Epithelial cell of esophagus (primary cell): ENCODE measurements around the gene CHRNG.

ENCODE experiments used
- DNase-seq: peaks from one replicate; pipeline ENCODE4 v3.0.0; 2010; ENCODE audit warnings: low read depth
- H3K4me3 ChIP-seq: 2 replicates; pipeline ENCODE4 v1.5.1; 2011; ENCODE audit warnings: mild to moderate bottlenecking, low read length, control low read depth
- TF ChIP-seq, protein P1 (sequence below): IDR thresholded peaks from 2 replicates; pipeline ENCODE4 v1.5.1; 2011; ENCODE audit warnings: low read depth, mild to moderate bottlenecking, low read length, control low read depth, inconsistent platforms; ENCODE audit not compliant: insufficient read depth; ENCODE audit errors: missing control alignments

CHRNG gene

DNA sequence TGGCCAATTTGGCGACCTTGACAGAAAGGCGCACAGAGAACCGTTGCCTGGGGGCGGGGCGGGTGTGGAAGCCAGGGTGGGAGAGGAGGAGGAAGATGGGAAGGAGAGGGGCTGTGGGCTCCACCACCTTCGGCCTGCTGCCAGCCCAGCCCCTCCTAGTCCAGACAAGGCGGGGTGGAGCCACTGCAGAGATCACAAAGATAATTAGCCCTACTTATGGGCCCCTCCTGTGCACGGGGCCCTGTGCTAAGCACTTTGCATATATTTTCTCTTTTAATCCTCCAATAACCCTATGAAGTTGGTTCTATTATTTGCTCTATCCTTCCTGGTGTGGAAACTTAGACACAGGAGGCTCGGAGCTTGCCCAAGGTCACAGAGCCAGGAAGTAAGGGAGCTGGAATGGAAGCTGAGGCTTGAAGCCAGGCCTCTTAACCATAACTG, 38.1 kb upstream of the CHRNG start:
- TF ChIP-seq, protein P1, sequence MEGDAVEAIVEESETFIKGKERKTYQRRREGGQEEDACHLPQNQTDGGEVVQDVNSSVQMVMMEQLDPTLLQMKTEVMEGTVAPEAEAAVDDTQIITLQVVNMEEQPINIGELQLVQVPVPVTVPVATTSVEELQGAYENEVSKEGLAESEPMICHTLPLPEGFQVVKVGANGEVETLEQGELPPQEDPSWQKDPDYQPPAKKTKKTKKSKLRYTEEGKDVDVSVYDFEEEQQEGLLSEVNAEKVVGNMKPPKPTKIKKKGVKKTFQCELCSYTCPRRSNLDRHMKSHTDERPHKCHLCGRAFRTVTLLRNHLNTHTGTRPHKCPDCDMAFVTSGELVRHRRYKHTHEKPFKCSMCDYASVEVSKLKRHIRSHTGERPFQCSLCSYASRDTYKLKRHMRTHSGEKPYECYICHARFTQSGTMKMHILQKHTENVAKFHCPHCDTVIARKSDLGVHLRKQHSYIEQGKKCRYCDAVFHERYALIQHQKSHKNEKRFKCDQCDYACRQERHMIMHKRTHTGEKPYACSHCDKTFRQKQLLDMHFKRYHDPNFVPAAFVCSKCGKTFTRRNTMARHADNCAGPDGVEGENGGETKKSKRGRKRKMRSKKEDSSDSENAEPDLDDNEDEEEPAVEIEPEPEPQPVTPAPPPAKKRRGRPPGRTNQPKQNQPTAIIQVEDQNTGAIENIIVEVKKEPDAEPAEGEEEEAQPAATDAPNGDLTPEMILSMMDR, result no peak
- no peak overlapping the region for H3K4me3 ChIP-seq
- no peak for DNase-seq

DNA sequence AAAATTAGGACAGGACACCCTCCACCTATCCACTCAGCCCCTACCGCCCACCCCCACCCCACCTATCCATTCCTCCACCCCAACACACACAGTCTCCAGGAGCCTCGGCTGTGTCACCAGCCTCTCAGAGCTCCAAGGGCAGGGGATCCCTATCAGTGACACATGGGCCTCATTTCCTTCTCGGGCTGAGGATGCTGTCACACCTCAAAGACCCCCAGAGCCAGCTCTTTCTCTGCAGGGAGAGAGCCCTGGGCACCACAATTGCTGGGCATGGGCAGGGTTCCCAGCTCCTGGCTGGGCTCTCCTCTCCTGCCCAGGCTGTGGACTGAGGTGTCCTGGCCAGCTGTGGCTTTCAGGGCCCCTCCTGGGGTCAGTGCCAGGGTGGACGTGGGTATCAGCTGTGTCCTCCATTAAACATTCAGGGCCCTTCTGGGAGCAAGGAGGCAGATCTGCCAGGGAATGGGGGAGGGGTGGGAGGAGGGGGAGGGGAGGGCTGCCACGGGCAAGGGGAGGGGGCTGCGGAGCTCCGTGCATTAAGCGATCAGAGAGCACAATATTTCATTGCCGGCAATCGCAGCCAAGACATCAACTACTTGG, 37.6 kb upstream of the CHRNG start:
- no peak overlapping the region for H3K4me3 ChIP-seq
- TF ChIP-seq, protein P1, result no peak
- no peak for DNase-seq

DNA sequence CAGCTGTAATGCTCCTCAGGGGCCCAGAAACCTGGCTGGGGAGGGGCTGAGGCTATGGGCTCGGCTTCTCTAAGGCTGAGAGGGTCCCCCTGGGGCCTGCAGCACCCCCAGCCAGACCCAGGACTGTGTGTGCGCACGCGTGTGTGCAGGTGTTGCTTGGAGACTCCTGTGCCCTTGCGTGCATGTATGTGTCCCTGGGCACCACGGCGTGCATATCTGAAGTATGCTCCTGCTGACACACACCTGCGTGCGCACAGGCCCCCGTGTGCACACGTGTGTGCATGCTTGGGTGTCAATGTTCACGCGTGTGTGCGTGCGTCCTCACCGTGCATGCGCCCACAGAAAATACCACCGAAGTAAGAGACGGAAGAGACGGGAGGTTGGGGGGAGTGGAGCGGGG, 37.0 kb upstream of the CHRNG start:
- TF ChIP-seq, protein P1, result no peak
- H3K4me3 ChIP-seq, result no peak overlapping the region
- DNase-seq, result no peak

DNA sequence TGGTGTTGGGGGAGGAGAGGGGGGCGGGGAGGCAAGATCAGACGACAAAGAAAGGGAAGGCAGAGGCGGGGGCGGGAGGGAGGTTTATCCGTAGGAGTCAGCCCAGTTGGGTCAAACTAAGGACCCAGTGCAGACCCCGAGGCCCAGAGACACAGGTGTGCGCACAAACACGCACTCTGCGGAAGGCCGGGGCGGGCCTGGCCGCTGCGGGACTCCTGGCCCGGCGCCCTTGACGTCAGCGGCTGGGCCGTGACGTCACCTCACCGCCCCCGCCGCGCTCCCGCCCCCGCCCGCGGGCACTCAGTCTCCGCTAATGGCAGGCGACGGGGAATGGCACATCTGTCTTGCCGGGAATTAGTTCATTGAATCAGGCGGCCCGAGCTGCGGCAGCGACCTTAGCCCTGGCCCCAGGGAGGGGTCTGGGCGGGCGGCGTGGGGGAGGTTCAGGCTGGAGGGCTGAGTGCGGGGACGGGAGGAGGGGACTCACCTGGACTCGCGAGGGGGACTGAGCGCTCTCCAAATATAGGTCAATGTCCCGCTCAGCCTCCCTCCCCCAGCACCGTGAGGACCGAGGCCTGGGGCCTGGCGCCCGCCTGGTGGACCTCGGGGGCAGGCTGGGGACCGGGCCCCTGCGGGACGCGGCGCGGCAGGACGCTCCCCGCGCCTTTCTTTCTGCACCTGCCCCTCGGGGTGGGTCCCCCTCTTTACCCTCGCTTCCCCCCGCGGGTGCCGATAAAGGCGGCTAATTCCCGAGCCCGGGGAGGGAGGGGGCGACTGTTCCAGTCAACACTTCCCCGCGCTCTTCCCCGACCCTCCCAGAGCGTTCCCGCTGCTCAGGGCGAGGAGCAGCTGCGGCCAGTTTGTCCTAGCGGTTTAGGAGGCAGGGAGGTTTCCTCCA, 36.3 kb upstream of the CHRNG start:
- peak; percentile 29 for DNase-seq
- TF ChIP-seq, protein P1, result no peak
- no peak overlapping the region for H3K4me3 ChIP-seq

DNA sequence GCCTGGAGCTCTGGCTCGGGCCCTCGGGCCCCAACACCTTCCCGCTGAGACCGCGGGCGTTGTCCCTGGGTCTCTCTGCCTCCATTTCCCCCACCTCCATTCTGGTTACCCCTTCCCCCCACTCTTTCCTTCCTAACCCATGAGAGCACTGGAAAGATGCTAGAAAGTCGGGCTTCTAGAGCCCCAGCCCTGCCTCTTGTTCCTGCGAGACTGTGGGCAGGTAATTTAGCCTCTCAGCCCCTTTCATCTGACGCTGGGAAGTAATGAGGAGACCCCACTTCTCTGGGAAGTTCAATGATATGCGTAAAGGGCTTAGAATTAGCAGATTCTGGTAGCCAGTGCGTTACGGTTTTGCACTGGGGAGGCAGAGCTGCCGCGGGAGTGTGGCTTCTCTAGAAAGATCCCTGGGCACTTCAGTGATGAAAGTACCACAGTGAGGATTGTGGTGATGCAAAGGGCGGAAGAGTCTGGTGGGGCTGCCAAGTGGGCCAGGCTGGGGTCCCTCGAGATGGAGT, 35.6 kb upstream of the CHRNG start:
- TF ChIP-seq, protein P1, result no peak
- DNase-seq, result no peak
- no peak overlapping the region for H3K4me3 ChIP-seq

DNA sequence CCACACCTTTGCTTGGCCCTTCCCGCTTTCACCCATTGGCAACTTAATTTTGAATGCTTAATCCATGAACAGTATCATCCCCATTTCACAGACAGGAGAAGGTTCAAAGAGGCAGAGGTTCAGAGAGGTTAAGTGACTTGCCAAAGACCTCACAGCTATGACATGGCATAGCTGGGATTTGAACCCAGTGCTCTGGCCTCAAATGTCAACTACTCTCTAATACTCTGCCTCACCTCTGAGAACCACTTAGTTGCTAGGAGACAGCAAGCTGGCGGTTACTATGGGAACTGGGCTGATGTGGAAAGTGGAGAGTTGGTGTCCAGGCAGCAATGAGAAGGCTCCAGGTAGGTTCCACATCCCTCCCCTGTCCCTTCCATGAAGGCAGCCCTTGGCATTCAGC, 35.1 kb upstream of the CHRNG start:
- TF ChIP-seq, protein P1, result no peak
- H3K4me3 ChIP-seq, result no peak overlapping the region
- no peak for DNase-seq

DNA sequence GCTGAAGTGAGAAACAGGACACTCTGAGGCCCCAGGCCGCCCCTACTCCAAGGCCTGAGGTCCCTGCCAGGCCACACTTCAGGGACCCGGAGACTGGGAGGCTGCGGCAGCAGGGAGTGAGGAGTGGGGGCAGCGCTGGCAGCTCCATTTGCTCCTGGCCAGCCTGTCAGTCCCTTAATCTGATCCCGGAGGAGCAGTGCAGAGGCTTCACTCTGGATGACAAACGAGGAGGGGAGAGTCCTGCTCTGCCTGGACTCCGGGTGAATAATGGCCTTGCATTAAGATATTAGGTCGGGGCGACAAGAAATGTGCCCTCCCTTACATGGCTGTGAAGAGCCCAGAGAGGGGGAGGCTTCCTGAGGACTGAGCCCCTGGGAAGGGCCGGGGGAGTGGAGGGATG, 33.6 kb upstream of the CHRNG start:
- TF ChIP-seq, protein P1, result no peak
- H3K4me3 ChIP-seq, result no peak overlapping the region
- no peak for DNase-seq
